NCI-H82 treated with DMSO at 0.1 percent for 48 hours (cell line): ENCODE results near the gene SPRYD3.
A peak's percentile ranks its signal among the peaks of the same experiment; 100 is the strongest.

Experiments
- DNase-seq: peaks from one replicate; lab custom pipeline; 2025; ENCODE audit not compliant: unreplicated experiment; lab: John Stamatoyannopoulos, UW

Gene SPRYD3

DNA sequence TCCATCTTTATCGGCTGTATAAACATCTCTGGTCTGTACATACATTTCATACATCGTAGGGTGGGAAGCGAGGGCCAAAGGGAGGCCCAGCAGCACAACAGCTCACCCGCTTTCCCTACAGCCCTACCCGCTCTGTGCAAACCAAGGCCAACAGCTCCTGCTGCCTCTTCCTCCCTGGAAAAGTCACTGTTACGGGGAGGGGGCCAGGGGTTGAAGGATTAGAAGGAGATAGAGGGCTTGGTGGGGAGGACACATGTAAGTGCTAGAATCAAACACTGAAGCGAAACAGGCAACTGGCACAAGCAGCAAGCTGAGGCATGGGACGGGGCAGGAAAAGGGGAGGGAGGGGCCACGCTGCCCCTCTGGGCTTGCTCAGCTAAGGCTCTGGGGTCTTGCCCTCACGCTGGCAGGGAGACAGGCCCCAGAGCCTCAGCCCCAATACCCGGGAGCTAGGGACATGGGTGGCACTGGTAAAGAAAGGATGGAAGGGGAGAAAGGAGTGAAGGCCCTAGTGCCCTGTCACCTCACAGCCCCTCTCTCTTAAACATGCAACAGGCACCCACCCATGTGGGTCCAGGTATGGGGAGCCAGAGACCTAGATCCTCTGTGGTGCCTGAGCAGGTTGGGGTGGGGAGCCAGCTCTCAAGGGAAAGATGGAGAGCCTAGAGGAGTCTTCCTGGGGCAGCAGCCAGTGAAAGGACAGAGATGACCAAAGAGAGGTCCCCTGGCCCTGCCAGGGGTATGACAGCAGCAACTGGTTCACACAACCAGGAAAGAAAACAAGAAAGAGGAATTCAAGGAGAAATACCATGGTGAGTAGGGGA lies 14.4 kb downstream of the SPRYD3 start:
- DNase-seq = no peak

DNA sequence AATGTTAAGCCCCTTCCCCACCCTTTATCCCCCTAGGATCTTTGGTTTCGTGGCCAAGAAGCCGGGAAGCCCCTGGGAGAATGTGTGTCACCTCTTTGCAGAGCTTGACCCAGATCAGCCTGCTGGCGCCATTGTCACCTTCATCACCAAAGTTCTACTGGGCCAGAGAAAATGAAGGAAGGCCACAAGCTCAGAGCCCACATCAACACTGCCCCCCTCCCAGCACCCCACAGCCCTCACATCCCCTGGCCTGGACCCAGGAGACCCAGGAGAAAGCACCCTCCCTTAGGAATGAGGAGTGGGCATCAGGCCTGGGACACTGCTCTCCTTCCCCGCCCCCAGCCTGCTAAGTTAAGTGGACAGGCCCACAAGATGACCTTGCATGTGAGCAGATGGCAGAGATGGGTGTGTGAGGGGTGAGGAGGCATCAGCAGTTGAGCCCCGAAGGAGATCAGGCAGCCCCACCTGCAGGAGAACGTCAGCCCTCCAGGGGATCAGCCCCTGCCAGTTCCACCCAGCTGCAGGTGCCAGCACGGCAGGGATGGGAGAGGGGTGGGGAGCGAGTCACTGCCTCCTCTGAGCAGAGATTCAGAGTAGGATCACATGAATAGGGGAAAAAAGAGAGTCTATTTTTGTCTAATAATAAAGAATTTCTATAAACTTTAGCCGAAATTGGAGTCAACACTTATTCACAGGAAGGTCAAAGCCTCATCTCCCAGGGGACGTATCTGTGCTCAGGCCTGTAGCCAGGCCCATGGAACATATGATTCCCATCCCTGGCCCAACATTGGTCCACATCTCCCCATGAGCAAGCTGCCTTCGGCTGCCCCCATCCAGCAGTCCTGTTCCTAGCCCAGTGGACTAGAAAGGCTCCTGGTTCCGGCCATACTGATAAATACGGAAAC lies 15.2 kb downstream of the SPRYD3 start:
- DNase-seq = no peak

DNA sequence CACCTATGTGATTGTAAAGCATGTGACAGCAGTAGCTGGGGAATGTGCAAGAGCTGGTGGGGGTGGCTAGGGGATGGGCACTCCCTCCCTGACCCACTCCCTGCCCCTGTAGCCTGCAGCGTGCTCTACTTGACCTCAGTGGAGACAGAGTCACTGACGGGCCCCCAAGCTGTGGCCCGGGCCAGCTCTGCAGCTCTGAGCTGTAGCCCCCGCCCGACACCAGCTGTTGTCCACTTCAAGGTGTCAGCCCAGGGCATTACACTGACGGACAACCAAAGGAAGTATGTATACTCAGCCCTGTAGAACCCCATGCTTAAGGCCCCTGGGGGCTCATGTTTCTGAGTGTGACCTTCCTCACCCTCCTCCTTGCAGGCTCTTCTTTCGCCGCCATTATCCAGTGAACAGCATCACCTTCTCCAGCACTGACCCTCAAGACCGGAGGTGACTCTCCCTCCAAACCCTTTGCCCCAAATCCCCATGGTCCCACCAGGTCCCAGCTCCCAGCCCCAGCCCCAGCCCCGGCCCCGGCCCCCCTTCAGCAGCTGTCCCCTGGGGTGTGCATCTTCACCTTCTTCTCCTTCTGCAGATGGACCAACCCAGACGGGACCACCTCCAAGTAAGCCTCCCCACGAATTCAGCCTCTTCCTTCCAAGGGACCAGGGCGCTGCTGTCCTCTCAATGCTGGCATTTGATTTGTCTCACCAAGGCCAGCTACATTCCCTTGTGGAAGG lies 16.0 kb downstream of the SPRYD3 start:
- no peak for DNase-seq

DNA sequence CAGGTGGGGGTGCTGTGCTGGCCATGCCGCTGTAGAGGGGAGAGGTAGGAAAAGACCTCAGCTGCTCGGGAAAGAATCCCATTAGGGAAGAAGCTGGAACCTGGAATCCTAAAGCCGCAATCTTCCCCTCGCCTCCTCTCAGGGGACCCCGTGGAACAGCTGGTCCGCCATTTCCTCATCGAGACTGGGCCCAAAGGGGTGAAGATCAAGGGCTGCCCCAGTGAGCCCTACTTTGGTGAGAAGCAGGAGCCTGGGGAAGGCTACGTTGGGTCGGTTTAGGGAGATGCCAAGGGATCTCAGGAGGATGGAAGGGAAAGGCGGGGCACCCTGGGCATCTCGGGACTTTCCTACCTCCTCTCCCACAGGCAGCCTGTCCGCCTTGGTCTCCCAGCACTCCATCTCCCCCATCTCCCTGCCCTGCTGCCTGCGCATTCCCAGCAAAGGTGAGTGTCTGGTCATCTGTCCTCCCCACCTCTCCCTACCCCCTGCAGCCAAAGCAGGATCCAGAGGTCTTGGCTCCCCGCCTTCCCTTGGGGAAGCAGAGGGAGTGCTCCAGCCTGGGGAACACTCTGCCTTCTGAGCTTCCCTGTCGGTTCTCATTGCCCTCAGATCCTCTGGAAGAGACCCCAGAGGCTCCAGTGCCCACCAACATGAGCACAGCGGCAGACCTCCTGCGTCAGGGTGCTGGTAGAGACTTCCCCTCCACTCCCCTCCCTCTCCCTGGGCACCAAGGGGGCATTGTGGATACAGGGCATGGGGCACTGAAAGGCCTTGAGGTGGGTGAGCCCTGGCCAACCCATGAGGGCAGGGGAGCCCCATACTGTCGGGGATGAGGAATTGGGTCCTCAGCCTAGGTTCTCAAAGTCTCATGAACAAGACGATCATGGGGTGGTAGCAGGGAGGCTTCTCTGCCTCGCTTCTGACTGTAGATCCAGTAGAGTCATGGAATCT lies 16.9 kb downstream of the SPRYD3 start:
- DNase-seq = no peak

DNA sequence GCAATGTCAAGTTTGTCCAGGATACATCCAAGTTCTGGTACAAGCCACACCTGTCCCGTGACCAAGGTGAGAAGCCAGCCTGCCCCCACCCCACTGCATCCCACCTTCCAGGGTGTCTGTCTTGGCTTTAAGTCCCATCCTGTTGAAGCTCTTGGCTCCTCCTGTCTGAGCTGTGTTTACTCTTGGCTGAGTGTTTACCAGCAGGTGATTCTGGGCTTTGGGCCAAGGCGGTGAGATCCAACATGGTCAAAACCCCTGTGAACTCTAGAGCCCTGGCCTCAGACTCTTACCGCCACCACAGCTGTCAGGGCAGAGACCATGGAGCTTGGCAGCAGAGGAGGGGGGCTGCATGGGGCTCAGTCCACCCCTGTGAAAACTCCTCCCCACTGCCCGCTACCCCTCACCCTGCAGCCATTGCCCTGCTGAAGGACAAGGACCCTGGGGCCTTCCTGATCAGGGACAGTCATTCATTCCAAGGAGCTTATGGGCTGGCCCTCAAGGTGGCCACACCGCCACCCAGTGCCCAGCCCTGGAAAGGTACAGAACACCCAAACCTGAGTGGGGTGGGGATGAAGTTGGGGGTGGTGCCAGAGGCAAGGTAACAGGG lies 17.7 kb downstream of the SPRYD3 start:
- peak; percentile 12 for DNase-seq

DNA sequence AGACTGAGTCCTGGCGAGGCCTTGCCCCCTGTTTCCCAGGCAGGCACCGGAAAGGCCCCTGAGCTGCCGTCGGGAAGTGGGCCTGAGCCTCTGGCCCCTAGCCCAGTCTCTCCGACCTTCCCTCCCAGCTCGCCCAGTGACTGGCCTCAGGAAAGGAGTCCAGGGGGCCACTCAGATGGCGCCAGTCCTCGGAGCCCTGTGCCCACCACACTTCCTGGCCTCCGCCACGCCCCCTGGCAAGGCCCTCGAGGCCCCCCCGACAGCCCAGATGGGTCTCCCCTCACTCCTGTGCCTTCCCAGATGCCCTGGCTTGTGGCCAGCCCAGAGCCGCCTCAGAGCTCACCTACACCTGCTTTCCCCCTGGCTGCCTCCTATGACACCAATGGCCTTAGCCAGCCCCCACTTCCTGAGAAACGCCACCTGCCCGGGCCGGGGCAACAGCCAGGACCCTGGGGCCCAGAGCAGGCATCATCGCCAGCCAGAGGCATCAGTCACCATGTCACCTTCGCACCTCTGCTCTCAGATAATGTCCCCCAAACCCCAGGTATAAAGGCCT lies 18.4 kb downstream of the SPRYD3 start:
- no peak for DNase-seq

DNA sequence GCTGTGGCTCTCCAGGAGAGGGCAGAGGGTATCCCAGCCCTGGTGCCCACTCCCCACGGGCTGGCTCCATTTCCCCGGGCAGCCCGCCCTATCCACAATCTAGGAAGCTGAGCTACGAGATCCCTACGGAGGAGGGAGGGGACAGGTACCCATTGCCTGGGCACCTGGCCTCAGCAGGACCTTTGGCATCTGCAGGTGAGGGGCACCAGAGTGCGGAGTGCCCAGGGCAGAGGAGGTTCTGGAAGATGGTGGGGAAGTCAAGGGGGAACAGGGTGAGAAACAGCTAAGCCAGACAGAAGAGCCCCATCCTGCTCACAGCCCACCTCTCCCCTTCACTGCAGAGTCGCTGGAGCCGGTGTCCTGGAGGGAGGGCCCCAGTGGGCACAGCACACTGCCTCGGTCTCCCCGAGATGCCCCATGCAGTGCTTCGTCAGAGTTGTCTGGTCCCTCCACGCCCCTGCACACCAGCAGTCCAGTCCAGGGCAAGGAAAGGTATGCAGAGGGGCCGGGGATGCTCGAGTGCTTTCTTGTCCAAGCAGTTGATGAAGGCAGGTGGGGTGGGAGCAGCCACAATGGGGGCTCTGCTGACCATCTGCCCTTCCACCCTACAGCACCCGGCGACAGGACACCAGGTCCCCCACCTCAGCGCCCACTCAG lies 19.0 kb downstream of the SPRYD3 start:
- DNase-seq = no peak

DNA sequence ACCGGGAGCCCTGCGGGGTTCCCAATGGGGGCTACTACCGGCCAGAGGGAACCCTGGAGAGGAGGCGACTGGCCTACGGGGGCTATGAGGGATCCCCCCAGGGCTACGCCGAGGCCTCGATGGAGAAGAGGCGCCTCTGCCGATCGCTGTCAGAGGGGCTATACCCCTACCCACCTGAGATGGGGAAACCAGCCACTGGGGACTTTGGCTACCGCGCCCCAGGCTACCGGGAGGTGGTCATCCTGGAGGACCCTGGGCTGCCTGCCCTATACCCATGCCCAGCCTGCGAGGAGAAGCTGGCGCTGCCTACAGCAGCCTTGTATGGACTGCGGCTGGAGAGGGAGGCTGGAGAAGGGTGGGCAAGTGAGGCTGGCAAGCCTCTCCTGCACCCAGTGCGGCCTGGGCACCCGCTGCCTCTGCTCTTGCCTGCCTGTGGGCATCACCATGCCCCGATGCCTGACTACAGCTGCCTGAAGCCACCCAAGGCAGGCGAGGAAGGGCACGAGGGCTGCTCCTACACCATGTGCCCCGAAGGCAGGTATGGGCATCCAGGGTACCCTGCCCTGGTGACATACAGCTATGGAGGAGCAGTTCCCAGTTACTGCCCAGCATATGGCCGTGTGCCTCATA lies 19.6 kb downstream of the SPRYD3 start:
- DNase-seq = no peak

DNA sequence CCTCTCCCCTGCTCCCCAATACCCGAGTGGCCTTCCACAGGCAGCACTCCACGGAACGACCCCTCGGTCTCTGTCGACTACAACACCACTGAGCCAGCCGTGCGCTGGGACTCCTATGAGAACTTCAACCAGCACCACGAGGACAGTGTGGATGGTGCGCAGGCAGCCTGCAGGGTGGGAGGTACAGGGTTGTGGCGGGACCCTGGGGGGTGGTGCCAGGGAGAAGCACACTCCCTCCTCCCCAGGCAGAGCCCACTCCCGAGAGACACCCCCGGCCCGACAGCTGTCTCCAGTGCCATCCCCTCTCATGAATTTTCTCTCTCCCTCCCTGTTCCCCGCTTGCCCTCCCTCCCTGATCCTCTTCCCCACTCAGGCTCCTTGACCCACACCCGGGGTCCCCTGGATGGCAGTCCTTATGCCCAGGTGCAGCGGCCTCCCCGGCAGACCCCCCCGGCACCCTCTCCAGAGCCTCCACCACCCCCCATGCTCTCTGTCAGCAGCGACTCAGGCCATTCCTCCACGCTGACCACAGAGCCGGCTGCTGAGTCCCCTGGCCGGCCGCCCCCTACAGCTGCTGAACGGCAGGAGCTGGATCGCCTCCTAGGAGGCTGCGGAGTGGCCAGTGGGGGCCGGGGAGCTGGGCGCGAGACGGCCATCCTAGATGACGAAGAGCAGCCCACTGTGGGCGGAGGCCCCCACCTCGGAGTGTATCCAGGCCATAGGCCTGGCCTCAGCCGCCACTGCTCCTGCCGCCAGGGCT lies 20.3 kb downstream of the SPRYD3 start:
- no peak for DNase-seq

DNA sequence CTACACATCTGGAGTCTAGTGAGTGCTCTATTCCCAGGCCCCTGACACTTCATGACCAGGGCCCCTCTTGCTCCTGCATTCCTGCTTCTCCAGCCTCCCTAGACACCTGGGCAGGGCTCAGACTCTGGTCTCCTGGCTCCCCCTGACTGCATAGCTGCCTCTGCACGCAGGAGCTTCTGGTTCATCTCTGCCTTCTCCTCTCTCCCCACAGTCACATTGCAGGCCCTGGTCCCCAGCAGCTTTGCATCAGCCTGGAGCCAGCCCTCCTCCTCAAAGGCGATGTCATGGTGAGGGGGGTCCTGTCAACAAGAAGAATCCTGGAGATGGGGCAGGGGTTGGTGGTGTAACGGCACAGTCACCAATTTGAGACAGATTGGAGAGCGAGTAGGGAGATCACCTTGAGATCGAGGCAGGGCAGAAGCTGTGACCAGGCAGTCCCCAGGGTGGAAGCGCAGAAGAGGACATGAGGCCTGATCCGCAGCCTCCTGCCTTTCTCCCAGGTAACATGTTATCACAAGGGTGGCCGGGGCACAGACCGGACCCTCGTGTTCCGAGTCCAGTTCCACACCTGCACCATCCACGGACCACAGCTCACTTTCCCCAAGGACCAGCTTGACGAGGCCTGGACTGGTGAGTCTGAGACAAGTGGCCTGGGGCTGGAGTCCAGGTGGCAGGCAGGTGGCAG lies 21.2 kb downstream of the SPRYD3 start:
- no peak for DNase-seq

DNA sequence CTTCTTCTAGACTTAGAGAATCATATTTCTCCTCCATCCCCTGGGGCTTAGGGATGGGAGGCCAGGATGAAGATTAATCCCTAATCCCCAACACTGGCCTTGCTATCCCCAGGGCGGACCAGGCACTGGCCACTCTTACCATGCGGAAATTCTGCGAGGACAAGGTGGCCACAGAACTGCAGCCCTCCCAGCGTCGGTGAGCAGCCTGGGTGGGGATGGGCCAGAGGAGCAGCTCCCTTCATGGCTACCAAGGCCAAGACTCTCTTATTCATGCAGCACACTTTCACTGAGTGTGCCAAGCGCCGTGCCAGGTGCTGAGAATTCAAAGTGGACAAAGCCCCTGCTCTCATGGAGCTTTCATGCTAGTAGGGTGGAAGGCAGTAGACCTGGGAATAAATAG lies 22.3 kb downstream of the SPRYD3 start:
- DNase-seq = no peak

DNA sequence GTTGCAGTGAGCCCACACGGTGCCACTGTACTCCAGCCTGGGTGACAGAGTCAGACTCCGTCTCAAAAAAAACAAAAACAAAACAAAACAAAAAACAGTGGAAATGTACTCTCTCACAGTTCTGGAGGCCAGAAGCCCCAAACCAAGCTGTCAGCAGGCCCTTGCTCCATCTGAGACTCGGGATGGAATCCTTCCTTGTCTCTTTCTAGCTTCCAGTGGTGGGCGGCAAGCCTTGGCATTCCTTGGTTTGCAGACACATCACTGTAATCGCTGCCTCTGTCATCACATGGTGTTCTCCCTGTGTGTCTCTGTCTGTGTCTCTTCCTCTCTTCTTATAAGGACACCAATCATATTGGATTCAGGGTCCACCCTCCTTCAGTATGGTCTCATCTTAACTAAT lies 22.9 kb downstream of the SPRYD3 start:
- DNase-seq = no peak

DNA sequence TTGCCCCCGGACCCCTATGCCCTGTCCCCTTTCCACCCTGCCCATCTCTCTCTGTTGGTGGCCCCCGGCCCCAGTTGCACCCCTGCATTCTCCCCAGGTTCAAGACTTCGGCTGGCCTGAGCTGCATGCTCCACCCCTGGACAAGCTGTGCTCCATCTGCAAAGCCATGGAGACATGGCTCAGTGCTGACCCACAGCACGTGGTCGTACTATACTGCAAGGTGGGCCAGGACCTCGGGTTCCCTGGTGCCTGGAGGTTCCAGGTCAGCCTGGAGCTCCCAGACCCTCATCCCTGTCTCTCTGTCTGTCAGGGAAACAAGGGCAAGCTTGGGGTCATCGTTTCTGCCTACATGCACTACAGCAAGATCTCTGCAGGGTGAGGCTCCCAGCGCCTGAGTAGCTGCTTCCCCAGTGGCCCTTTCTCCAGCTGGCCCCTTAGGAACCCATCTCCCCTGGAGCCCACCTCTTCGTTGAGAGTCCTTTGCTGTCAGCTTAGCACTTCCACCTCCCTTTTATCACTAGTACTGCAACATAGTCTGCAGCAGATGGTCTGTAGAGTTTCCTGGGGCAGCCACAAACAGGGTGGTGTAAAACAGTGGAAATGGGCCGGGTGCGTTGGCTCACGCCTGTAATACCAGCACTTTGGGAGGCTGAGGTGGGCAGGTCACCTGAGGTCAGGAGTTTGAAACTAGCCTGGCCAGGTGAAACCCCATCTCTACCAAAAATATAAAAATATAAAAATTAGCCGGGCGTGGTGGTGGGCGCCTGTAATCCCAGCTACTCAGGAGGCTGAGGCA lies 23.5 kb downstream of the SPRYD3 start:
- no peak for DNase-seq

DNA sequence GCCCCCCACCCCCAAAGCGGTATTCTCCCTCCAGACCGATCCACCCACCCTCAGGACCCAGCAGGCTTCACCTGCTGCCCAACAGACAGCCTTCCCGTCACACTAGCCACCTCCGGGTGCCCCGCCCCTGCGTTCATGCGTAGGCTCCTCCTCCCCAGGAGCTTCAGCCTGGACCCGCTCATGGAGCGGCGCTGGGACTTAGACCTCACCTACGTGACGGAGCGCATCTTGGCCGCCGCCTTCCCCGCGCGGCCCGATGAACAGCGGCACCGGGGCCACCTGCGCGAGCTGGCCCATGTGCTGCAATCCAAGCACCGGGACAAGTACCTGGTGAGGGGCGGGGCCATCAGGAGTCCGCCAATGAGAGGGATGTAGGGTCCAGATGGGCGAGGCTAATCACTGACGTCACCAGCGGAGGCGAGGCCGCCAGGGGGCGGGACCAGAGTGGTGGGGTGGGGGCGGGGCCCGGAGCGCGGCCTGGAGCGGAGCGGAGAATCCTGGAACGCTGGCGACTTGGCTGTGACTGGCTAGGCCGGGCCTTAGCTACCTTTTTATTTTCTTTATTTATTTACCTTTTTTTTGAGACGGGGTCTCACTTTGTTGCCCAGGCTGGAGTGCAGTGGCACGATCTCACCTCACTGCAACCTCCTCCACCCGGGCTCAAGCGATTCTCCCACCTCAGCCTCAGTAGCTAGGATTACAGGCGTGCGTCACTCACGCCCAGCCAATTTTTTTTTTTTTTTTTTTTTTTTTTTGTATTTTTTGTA lies 24.9 kb downstream of the SPRYD3 start:
- DNase-seq = peak; percentile 93

DNA sequence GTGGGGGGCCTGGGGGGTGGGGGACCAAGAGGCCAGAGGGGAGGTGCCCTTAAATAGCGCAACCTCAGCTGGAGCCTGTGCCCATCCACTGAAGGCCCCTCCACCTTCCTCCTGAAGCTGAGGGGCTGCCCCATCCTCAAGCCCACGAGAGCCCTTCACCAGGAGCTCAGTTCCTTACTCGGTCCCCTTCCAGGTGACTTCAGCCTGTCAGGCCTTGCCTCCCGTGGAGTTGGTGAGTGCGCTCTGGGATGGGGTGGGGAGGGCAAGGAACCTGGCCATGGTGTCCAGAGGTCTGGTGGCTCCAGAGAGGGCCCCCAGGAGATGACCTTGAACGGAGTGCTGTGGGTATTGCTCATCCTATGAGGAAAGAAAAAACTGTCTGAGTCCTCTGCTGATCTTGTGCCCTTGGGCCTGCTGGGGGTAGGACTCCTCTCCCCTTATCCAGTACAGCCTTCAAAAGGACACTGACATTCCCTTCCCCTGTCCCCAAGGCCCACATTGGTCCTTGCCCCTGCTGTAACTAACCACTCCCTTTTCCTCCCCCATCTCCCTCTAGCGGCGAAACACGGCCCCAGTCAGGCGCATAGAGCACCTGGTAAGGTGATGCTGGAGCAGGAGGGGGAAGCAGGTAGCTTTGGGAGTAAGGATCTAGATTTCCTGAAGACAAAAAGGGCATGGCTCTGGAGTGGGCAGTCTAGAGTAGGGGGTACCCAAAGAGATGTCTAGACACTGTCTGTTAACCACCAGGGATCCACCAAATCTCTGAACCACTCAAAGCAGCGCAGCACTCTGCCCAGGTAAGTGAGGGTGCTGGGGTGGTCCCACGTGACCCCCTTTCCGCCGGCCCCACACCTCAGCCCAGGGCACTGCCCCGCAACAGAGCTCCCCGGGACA lies 25.7 kb downstream of the SPRYD3 start:
- DNase-seq = no peak
